ENCODE data around the gene RAB4B.

The RAB4B gene

DNA sequence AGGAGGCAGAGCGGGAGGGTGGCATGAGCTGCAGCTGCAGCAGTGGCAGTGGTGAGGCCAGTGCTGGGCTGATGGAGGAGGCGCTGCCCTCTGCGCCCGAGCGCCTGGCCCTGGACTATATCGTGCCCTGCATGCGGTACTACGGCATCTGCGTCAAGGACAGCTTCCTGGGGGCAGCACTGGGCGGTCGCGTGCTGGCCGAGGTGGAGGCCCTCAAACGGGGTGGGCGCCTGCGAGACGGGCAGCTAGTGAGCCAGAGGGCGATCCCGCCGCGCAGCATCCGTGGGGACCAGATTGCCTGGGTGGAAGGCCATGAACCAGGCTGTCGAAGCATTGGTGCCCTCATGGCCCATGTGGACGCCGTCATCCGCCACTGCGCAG is 22.9 kb downstream of the RAB4B start:
- DNase-seq (ENCODE audit: extremely low spot score), result no peak
- TF ChIP-seq, protein P1, sequence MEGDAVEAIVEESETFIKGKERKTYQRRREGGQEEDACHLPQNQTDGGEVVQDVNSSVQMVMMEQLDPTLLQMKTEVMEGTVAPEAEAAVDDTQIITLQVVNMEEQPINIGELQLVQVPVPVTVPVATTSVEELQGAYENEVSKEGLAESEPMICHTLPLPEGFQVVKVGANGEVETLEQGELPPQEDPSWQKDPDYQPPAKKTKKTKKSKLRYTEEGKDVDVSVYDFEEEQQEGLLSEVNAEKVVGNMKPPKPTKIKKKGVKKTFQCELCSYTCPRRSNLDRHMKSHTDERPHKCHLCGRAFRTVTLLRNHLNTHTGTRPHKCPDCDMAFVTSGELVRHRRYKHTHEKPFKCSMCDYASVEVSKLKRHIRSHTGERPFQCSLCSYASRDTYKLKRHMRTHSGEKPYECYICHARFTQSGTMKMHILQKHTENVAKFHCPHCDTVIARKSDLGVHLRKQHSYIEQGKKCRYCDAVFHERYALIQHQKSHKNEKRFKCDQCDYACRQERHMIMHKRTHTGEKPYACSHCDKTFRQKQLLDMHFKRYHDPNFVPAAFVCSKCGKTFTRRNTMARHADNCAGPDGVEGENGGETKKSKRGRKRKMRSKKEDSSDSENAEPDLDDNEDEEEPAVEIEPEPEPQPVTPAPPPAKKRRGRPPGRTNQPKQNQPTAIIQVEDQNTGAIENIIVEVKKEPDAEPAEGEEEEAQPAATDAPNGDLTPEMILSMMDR (IDR thresholded peaks at IDR 0.05; ENCODE audit: control extremely low read depth, extremely low read depth, low read depth, missing control alignments), result no peak
- CTCF ChIA-PET, result interaction anchor here (1.3 kb wide), 1 partner anchor 84 kb away, joined by 3 read pairs; the partner anchor contains the start of genes COQ8B and ITPKC
- POLR2A ChIA-PET, result interaction anchor here (1.4 kb wide), 1 partner anchor 23 kb away, joined by 3 read pairs; no protein-coding TSS in a partner anchor

DNA sequence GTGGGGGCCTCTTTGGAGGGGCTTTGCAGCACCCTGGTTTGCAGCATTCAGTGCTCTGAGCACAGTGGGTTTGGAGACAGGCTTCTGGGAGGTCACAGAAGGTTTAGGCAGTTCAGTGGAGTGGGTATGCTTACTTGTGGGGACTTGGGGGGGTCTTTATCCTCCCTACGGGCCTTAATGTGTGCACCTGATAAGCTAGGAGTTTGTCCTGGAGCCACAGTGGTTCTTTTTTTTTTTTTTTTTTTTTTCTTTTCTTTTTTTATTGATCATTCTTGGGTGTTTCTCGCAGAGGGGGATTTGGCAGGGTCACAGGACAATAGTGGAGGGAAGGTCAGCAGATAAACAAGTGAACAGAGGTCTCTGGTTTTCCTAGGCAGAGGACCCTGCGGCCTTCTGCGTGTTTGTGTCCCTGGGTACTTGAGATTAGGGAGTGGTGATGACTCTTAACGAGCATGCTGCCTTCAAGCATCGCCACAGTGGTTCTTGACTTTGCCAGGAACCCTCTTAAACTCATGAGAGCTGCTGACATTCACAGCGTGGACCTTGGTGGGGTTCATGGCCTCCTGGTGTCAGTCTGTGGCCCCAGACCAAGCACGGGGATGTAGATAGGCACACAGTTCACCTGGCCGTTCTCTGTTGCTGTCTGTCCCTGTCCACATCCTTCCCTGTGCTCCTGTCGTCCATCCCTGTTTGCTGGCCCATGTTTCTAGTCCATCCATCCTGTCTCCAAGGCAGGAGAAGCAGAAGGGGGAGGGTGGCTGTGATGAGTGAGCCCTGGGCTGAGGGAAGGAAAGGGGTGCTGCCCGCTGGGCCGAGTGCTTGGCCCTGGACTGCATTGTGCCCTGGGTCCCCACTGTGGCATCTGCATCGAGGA is 23.6 kb downstream of the RAB4B start:
- POLR2A ChIA-PET, result interaction anchor here (0.6 to 1.4 kb wide), 2 partner anchors 24 to 47 kb away, joined by 3 to 5 read pairs; partner anchors contain the start of gene RAB4B
- TF ChIP-seq, protein P1 (IDR thresholded peaks at IDR 0.05; ENCODE audit: control extremely low read depth, extremely low read depth, low read depth, missing control alignments), result no peak
- no peak for DNase-seq (ENCODE audit: extremely low spot score)
- CTCF ChIA-PET, result interaction anchor here (1.3 to 2.4 kb wide), 2 partner anchors 18 to 36 kb away, joined by 3 to 9 read pairs; no protein-coding TSS in a partner anchor

DNA sequence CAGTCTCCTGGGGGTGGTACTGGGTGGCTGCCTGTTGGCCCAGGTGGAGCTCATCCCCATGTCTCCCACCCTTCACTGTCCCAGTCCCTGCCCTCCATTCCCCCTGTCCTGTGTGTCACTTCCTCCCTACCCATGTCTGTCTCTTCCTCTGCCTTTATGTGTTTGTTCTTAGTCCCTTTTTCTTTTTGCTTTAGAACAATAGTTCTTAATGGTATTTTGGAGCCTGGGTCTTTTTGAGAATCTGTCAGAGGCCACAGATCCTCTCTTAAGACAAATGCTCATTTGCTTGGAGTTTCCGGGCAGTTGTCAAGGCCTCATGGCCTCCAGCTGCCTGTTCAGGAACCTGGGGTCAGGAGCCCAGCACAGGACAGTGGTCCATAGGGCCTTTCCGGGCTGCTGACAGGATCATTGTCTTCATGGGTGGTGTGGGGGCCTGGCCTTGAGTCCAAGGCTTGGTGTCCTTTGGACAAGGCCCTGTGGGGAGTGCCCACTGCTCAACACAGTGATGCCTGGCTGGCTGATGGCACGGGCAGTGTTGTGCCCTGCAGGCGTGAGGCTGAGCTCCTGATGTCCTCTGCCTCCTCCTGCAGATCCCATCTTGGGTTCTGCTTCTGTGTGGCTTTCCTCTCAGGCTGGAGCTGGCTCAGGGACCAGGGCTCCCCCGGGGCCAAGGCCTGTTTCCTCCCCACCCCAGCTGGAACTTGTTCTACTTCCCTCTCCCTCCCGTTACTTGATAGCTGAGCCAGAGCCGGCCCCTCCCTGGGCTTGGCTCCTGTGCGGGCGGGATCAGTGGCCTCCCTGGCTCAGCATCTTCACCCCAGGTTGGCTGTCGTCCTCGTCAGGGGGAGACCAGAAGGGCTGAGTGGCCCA is 24.5 kb downstream of the RAB4B start:
- no peak for DNase-seq (ENCODE audit: extremely low spot score)
- ChIA-PET CTCF (interaction anchor here (1.3 to 2.4 kb wide), 3 partner anchors 17 to 86 kb away, joined by 3 to 9 read pairs (median 3); partner anchors contain the start of genes COQ8B and ITPKC), POLR2A (interaction anchor here (0.6 to 1.4 kb wide), 2 partner anchors 25 to 48 kb away, joined by 3 to 5 read pairs; partner anchors contain the start of gene RAB4B)
- TF ChIP-seq, protein P1 (IDR thresholded peaks at IDR 0.05; ENCODE audit: control extremely low read depth, extremely low read depth, low read depth, missing control alignments), result no peak

DNA sequence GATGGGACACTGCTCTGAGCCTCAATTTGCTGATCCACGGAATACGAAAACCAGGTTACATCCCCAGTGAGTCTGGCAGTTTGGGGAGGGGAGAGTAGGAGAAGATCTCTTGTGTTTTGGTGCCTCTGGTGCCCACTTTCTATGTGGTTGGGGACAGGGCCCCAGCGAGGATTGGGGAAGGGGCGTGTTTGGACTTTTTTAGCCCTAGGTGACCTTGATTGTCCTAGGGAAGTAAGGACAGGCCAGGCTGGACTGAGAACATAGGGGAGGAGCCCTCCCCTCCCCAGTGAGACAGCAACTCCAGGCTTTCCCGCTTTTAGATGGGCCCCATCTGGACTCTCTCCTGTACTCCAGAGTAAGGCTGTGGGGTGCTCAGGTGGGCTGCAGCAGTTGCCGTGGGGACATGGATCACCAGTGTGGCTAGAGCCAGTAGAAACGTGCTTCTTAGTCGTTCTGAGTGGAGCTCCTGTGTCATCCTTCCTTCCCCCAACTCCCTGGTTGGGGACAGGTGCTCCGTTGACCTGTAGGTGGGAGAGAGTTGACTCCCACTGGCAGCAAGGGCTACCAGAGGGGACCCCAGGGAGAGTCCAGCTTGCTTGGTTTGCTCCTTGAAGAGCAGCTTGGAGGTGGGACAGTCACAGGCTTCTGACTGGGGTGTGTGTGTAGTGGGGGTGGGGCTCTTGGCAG is 25.3 kb downstream of the RAB4B start:
- no peak for DNase-seq (ENCODE audit: extremely low spot score)
- TF ChIP-seq, protein P1 (IDR thresholded peaks at IDR 0.05; ENCODE audit: control extremely low read depth, extremely low read depth, low read depth, missing control alignments), result no peak
- CTCF ChIA-PET, result interaction anchor here (1.3 to 2.4 kb wide), 2 partner anchors 16 to 86 kb away, joined by 3 to 9 read pairs; partner anchors contain the start of genes COQ8B and ITPKC
- POLR2A ChIA-PET, result no interaction called here

DNA sequence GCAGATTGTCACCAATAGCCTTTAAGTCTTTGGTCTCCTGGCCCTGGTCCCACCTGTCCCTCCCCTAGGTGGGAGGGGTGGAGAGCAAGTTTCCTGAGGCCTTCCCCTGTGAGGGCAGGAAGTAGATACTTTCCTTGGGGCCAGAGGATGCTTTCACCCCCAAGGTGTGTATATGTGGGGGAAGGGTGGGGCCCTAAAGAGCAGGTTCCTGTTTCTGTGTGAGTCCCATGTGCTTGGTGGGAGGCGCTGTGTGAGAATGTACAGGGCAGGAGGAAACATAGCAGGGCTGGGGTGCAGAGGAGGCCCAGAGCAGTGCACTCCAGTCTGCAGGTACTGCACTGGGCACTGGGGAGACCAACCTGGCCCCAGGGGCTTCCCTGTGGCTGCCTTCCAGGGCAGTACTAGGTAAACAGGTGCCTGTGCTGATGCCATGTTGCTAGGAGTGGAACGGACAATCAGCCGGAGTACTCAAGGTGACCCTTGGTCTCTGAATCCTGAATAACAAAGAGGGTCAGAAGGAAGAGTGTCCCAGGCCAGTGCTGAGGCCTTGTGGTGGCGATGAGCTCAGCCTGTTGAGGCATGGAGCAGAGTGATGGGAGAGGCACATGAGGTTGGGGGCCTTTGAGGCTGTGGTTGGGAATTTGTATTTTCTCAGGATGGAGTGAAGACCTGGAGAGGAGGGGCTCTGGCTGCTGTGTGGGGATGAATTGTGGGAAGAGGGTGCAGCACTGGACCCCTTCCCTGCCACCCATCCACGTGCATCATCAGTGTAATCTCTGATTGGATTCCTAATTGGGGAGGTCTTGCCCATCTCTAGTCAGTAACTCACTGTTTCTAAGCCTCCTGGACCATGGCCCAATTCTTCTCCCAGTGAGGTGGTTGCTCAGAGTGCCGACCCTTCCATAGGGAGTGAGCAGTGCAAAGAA is 26.1 kb downstream of the RAB4B start:
- CTCF ChIA-PET, result interaction anchor here (2.4 kb wide), 1 partner anchor 16 kb away, joined by 9 read pairs; no protein-coding TSS in a partner anchor
- peak; percentile 62 for DNase-seq (ENCODE audit: extremely low spot score)
- POLR2A ChIA-PET, result no interaction called here
- TF ChIP-seq, protein P1 (IDR thresholded peaks at IDR 0.05; ENCODE audit: control extremely low read depth, extremely low read depth, low read depth, missing control alignments), result no peak

Measured in GM10248 (cell line).